Activated naive CD8-positive, alpha-beta T cell (primary cell): ENCODE data around the gene COLGALT1.
"Not testable (repeated sequence)": the region's sequence is repeated elsewhere in the genome, so short reads cannot be mapped to it uniquely, and the experiment has no call there.

Experiments used
- H3K27ac Mint-ChIP-seq: one replicate; pipeline ENCODE4 v1.8.0; 2021; ENCODE audit warnings: mixed read lengths
- H3K27me3 Mint-ChIP-seq: one replicate; pipeline ENCODE4 v1.8.0; 2021; ENCODE audit warnings: mixed read lengths
- H3K36me3 Mint-ChIP-seq: one replicate; pipeline ENCODE4 v1.8.0; 2021; ENCODE audit warnings: mixed read lengths
- H3K4me1 Mint-ChIP-seq: one replicate; pipeline ENCODE4 v1.8.0; 2021; ENCODE audit warnings: low read depth, mixed read lengths
- H3K4me3 Mint-ChIP-seq: one replicate; pipeline ENCODE4 v1.8.0; 2021; ENCODE audit warnings: mild to moderate bottlenecking, mixed read lengths
- H3K9me3 Mint-ChIP-seq: one replicate; pipeline ENCODE4 v1.8.0; 2021; ENCODE audit warnings: low read depth, mixed read lengths

COLGALT1 gene

DNA sequence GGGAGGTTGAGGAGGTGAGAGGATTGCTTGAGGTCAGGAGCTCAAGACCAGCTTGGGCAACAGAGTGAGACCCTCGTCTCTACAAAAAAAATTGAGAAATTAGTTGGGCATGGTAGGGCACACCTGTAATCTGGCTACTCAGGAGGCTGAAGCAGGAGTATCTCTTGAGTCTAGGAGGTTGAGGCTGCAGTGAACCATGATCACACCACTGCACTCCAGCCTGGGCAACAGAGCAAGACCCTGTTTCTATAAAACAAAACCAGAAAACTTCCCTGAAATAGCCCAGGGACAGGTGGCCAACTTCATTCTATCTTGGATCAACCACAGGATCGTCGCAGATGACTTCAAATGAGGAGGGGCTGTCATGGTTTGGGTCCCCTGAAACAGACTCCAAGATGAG is 28.7 kb downstream of the COLGALT1 start:
- H3K4me3 Mint-ChIP-seq = no peak overlapping the region
- H3K27me3 Mint-ChIP-seq = no peaks in the 10 kb centered on the region
- no peak overlapping the region for H3K27ac Mint-ChIP-seq
- H3K36me3 Mint-ChIP-seq = no peaks in the 10 kb centered on the region
- no peaks in the 10 kb centered on the region for H3K9me3 Mint-ChIP-seq
- no peaks in the 10 kb centered on the region for H3K4me1 Mint-ChIP-seq

DNA sequence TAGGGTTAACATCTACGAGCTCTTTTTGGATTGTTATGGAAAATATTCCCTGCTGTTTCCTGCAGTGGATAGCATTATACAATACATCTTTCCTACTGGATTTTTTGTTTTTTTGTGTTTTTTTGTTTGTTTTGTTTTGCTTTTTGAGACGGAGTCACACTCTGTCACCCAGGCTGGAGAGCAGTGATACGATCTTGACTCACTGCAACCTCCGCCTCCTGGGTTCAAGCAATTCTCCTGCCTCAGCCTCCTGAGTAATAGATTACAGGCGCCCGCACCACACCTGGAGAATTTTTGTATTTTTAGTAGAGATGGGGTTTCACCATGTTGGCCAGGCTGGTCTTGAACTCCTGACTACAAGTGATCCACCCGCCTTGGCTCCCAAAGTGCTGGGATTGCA is 29.9 kb downstream of the COLGALT1 start:
- not testable (repeated sequence) for H3K27ac Mint-ChIP-seq, H3K9me3 Mint-ChIP-seq, H3K4me1 Mint-ChIP-seq, H3K4me3 Mint-ChIP-seq, H3K36me3 Mint-ChIP-seq, H3K27me3 Mint-ChIP-seq

DNA sequence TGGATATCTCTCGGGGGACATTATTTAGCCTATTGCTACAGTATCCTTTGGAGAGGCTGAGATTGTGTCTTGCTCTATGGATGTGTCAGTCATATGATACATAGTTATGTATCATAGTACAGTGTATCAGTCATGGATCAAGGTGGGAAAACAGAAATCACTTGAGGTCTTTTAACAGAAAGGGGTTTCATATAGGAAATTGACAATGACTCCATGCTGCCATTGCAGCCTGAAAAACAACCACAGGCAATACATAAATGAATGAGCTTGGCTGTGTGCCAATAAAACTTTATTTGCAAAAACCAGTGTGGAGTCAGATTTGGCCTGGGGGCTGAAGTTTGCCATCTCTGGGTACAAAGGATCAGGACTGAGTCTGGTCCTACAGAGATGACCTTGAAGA is 35.4 kb downstream of the COLGALT1 start:
- Mint-ChIP-seq H3K4me3 (no peak overlapping the region), H3K9me3 (no peaks in the 10 kb centered on the region), H3K36me3 (no peaks in the 10 kb centered on the region), H3K4me1 (no peaks in the 10 kb centered on the region), H3K27ac (no peak overlapping the region), H3K27me3 (peaks cover 3% of the 10 kb centered on the region)

DNA sequence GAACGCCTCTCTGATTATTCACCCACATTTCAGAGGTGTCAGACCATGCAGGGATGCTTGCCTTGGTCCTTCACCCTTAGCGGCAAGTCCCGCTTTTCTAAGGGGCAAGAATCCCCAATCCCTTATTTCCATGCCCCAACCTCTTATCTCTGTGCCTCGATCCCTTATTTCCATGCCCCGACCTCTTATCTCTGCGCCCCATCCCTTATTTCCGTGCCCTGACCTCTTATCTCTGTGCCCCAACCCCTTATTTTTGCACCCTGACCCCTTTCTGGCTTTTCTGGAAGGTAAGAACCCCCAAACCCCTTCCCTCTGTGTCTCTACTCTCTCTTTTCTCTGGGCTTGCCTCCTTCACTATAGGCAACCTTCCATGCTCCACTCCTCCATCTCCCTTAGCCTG is 38.8 kb downstream of the COLGALT1 start:
- not testable (repeated sequence) for H3K9me3 Mint-ChIP-seq, H3K27me3 Mint-ChIP-seq, H3K36me3 Mint-ChIP-seq, H3K4me3 Mint-ChIP-seq, H3K4me1 Mint-ChIP-seq, H3K27ac Mint-ChIP-seq

- not testable (repeated sequence) for H3K36me3 Mint-ChIP-seq, H3K4me3 Mint-ChIP-seq, H3K27ac Mint-ChIP-seq, H3K9me3 Mint-ChIP-seq, H3K4me1 Mint-ChIP-seq
- peaks cover 16% of the 10 kb centered on the region for H3K27me3 Mint-ChIP-seq
Measured at GRCh38 chr19:17598063-17598462, 42.6 kb downstream of the COLGALT1 start.

DNA sequence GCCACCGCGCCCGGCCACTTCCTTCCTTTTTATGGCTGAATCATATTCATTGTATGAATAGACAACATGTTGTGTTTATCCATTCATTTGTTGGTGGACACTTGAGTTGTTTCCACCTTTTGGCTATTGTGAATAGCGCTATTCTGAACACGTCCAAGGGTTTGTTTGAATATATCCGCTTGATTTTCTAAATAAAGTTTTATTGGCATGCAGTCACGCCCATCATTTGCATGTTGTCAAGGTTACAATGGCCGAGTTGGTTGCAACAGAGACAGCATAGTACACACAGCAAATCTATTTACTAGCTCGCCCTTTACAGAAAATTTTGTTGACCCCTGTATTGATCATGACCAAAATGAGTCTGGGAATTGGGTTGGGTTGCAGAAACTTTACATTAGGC is 43.5 kb downstream of the COLGALT1 start:
- no peak overlapping the region for H3K27ac Mint-ChIP-seq
- peaks cover 21% of the 10 kb centered on the region for H3K27me3 Mint-ChIP-seq
- H3K9me3 Mint-ChIP-seq = no peaks in the 10 kb centered on the region

DNA sequence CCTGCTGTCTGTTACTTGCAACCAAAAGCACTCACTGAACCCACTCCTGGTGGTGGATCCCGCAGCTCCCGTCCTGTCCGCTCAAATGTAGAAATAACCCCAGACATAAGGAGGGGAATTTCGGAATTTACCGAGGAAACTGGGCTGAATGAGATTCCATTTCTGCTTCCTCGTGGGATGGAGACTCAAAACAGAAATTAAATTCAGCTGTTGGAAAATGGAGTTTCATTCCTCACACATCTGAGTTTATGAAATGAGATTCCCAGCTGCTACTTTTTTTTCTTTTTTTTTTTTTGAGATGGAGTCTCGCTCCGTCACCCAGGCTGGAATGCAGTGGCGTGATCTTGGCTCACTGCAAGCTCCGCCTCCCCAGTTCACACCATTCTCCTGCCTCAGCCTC is 44.3 kb downstream of the COLGALT1 start:
- Mint-ChIP-seq H3K4me3 (no peak overlapping the region), H3K9me3 (no peaks in the 10 kb centered on the region), H3K4me1 (peaks cover 2% of the 10 kb centered on the region), H3K27ac (no peak overlapping the region), H3K36me3 (no peaks in the 10 kb centered on the region), H3K27me3 (peaks cover 21% of the 10 kb centered on the region)

More for the DNA sequence above, 43.5 kb downstream of the COLGALT1 start:
- peaks cover 2% of the 10 kb centered on the region for H3K4me1 Mint-ChIP-seq
- H3K4me3 Mint-ChIP-seq = no peak overlapping the region
- H3K36me3 Mint-ChIP-seq = no peaks in the 10 kb centered on the region

DNA sequence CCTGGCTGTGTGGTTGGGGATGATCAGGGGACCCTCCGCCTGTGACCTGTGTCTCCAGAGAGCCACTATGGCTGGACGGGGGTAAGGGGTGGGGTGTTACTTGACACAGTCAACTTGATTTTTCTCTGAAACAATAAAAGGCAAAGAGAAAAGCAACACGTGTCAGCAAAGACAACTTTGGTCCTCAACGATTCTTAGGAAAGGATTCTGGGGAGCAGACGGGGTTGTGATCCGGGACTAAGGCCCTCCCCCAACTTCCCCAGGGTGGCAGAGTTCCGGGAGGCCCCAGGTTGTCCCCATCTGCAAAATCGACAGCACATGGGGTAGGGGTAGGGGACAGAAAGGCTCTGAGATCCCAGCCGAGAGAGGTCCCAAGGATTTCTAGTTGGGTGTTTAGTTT is 46.2 kb downstream of the COLGALT1 start:
- H3K9me3 Mint-ChIP-seq = no peaks in the 10 kb centered on the region
- peaks cover 21% of the 10 kb centered on the region for H3K27me3 Mint-ChIP-seq
- H3K4me1 Mint-ChIP-seq = peaks cover 4% of the 10 kb centered on the region
- no peak overlapping the region for H3K4me3 Mint-ChIP-seq
- H3K36me3 Mint-ChIP-seq = no peaks in the 10 kb centered on the region
- no peak overlapping the region for H3K27ac Mint-ChIP-seq

DNA sequence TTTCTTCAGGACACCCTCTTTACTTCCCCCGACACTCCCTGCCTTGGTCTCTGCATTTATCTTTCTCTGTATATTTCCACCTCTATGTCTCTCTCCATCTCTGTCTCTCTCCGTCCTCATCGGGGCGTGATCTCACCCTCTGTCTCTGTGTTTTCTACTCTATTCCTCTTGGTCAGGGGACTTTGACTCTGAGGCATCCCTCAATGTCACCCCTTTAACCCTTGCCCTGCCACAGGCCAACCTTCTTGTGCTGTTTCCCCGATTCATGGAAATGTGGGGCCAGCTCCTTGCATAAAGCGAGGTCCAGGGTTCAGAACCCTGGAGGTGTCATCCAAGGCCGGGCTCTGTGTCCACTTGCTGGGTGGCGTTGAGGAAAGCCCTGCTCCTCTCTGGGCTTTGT is 46.8 kb downstream of the COLGALT1 start:
- Mint-ChIP-seq H3K9me3 (no peaks in the 10 kb centered on the region), H3K4me3 (no peak overlapping the region), H3K27me3 (peaks cover 21% of the 10 kb centered on the region), H3K27ac (no peak overlapping the region), H3K4me1 (peaks cover 7% of the 10 kb centered on the region), H3K36me3 (no peaks in the 10 kb centered on the region)

- H3K27me3 Mint-ChIP-seq = peaks cover 21% of the 10 kb centered on the region
- H3K27ac Mint-ChIP-seq = no peak overlapping the region
- H3K4me3 Mint-ChIP-seq = no peak overlapping the region
- no peaks in the 10 kb centered on the region for H3K9me3 Mint-ChIP-seq
- H3K4me1 Mint-ChIP-seq = peaks cover 7% of the 10 kb centered on the region
- no peaks in the 10 kb centered on the region for H3K36me3 Mint-ChIP-seq
Measured at GRCh38 chr19:17602872-17603510, 47.5 kb downstream of the COLGALT1 start.

GRCh38 chr19:17604372-17605025 is 49.0 kb downstream of the COLGALT1 start:
- H3K27ac Mint-ChIP-seq = no peak overlapping the region
- H3K4me1 Mint-ChIP-seq = peaks cover 7% of the 10 kb centered on the region
- no peaks in the 10 kb centered on the region for H3K36me3 Mint-ChIP-seq
- peak overlapping the region; percentile 17 for H3K4me3 Mint-ChIP-seq
- H3K27me3 Mint-ChIP-seq = peaks cover 21% of the 10 kb centered on the region
- no peaks in the 10 kb centered on the region for H3K9me3 Mint-ChIP-seq

DNA sequence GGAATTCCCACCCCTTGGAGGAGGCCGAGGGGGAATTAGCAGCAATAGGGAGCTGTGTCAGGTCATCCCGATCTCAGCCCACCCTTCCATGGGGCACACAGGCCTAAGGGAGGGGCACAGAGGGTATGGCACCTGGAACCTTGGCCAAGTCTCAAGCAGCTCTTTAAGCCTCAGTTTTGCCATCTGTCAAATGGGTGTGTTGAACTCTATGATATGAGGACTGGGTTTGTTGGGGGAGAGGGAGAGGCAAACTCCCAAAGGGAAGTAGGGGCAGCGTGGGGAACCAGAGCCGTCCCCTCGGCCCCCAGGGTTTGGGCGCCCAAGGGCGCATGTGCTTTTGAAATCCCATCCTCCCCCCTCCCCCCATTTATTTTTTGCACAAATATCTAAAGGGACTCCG is 49.7 kb downstream of the COLGALT1 start:
- no peaks in the 10 kb centered on the region for H3K36me3 Mint-ChIP-seq
- H3K27ac Mint-ChIP-seq = no peak overlapping the region
- H3K4me1 Mint-ChIP-seq = peaks cover 7% of the 10 kb centered on the region
- H3K4me3 Mint-ChIP-seq = no peak overlapping the region
- H3K9me3 Mint-ChIP-seq = no peaks in the 10 kb centered on the region
- peaks cover 21% of the 10 kb centered on the region for H3K27me3 Mint-ChIP-seq

- no peaks in the 10 kb centered on the region for H3K9me3 Mint-ChIP-seq
- peak overlapping the region; percentile 16 for H3K27ac Mint-ChIP-seq
- no peaks in the 10 kb centered on the region for H3K36me3 Mint-ChIP-seq
- H3K4me3 Mint-ChIP-seq = peak overlapping the region; percentile 88
- H3K4me1 Mint-ChIP-seq = peaks cover 7% of the 10 kb centered on the region
- H3K27me3 Mint-ChIP-seq = peaks cover 20% of the 10 kb centered on the region
Measured at GRCh38 chr19:17605761-17606589, 50.5 kb downstream of the COLGALT1 start.

DNA sequence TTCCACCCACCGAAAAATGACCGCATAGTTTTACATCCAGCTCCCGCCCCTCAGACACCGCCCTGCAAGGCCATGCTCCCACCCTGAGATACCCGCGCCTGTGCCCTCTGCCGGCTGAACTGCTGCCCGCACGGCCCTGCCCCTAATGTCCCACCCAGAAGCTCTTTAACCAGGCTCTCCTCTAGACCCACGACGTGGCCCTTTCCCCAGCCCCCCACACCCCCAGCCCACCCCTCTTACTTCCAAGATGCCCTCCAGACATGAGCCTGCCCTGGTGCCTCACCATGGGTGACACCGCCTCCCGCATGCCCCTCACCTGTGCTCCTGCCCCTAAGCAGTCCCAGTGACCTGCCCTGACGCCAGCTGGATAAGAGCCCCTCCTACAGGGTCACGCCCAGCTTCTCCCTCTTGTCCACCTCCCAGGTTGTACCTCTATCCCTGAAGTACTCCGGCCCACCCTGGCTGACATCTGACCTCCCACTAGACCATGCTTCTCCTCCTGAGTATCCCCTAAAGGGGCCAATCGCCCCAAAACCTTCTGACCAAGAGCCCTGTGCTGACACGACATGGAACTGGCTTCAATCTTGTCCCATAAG is 51.2 kb downstream of the COLGALT1 start:
- Mint-ChIP-seq H3K9me3 (no peaks in the 10 kb centered on the region), H3K27me3 (peaks cover 13% of the 10 kb centered on the region), H3K36me3 (no peaks in the 10 kb centered on the region), H3K27ac (peak overlapping the region; percentile 16), H3K4me1 (peaks cover 7% of the 10 kb centered on the region), H3K4me3 (peak overlapping the region; percentile 88)

DNA sequence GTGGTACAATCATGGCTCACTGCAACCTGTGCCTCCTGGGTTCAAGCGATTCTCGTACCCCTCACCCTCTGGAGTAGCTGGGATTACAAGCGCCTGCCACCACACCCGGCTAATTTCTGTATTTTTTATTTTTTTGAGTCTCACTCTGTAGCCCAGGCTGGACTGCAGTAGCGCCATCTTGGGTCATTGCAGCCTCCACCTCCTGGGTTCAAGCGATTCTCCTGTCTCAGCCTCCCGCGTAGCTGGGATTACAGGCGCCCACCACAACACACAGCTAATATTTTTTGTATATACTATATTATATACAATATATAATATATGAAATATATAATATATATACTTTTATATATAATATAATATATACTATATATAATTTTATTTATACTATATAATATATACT is 52.5 kb downstream of the COLGALT1 start:
- peaks cover 7% of the 10 kb centered on the region for H3K27me3 Mint-ChIP-seq
- peaks cover 7% of the 10 kb centered on the region for H3K4me1 Mint-ChIP-seq
- peak overlapping the region; percentile 22 for H3K27ac Mint-ChIP-seq
- H3K9me3 Mint-ChIP-seq = no peaks in the 10 kb centered on the region
- H3K4me3 Mint-ChIP-seq = peak overlapping the region; percentile 34
- H3K36me3 Mint-ChIP-seq = no peaks in the 10 kb centered on the region
